Nephron (organoid): ENCODE data around the gene SRD5A1.

ENCODE experiments used
- H3K27ac Mint-ChIP-seq, 3 experiments: 2 replicates each; pipeline ENCODE4 v1.8.0; 2020; ENCODE audit warnings: mixed read lengths in 3 of 3, mild to moderate bottlenecking in 2 of 3, moderate library complexity in 1 of 3
- H3K27me3 Mint-ChIP-seq: 2 replicates; pipeline ENCODE4 v1.8.0; 2021; ENCODE audit warnings: low read depth, mild to moderate bottlenecking, moderate library complexity, mixed read lengths
- H3K36me3 Mint-ChIP-seq: 2 replicates; pipeline ENCODE4 v1.8.0; 2020; ENCODE audit warnings: low read depth, mixed read lengths
- H3K4me1 Mint-ChIP-seq: 2 replicates; pipeline ENCODE4 v1.8.0; 2020; ENCODE audit warnings: mixed read lengths
- H3K4me3 Mint-ChIP-seq, 3 experiments: 2 replicates each; pipeline ENCODE4 v1.8.0; 2020; ENCODE audit warnings: mild to moderate bottlenecking in 3 of 3, mixed read lengths in 3 of 3, moderate library complexity in 2 of 3
- H3K9me3 Mint-ChIP-seq: 2 replicates; pipeline ENCODE4 v1.8.0; 2020; ENCODE audit warnings: mixed read lengths
- TF ChIP-seq, protein P1 (sequence below), 3 experiments: fragments of 200-600 bp; sonication (generic); IDR thresholded peaks; one replicate each; pipeline ENCODE4 v1.5.0; 2021; ENCODE audit warnings: antibody characterized with exemption in 3 of 3; ENCODE audit not compliant: unreplicated experiment in 3 of 3

SRD5A1 gene

DNA sequence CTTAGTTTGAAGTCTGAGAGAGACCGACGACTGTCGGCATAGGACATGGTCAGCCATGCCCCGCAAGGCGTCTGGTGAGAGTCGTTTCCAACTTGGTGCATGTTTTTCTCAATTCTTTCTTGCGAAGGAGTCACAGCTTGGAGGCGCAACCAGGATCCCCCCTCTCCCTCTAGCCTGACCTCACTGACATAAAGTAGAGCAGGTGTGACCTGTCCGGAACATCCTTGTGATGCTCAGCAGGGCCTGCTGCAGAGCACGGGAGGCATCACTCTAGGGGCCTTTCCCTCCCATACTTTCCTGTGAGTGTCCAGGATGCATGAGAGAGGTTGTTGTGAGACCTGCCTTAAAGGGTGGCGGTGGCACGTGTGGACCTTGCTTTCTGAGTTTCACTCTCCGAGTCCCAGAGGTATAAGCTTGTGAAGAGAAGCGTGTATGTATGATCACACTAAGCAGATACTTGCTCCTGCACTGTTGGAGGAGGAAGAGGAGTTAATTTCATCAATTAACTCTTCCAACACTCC is 85.0 kb downstream of the SRD5A1 start:
- Mint-ChIP-seq H3K27me3 (no peaks in the 10 kb centered on the region), H3K9me3 (no peaks in the 10 kb centered on the region), H3K27ac (peak overlapping the region in 1 of 3 experiments; percentile 25), H3K36me3 (peaks cover 3% of the 10 kb centered on the region), H3K4me3 (peak overlapping the region; percentile 41 to 61 (median 55)), H3K4me1 (peaks cover 82% of the 10 kb centered on the region)
- TF ChIP-seq, protein P1, sequence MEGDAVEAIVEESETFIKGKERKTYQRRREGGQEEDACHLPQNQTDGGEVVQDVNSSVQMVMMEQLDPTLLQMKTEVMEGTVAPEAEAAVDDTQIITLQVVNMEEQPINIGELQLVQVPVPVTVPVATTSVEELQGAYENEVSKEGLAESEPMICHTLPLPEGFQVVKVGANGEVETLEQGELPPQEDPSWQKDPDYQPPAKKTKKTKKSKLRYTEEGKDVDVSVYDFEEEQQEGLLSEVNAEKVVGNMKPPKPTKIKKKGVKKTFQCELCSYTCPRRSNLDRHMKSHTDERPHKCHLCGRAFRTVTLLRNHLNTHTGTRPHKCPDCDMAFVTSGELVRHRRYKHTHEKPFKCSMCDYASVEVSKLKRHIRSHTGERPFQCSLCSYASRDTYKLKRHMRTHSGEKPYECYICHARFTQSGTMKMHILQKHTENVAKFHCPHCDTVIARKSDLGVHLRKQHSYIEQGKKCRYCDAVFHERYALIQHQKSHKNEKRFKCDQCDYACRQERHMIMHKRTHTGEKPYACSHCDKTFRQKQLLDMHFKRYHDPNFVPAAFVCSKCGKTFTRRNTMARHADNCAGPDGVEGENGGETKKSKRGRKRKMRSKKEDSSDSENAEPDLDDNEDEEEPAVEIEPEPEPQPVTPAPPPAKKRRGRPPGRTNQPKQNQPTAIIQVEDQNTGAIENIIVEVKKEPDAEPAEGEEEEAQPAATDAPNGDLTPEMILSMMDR (IDR thresholded peaks at IDR 0.05; ENCODE audit: unreplicated experiment in 3 of 3), result no peak

DNA sequence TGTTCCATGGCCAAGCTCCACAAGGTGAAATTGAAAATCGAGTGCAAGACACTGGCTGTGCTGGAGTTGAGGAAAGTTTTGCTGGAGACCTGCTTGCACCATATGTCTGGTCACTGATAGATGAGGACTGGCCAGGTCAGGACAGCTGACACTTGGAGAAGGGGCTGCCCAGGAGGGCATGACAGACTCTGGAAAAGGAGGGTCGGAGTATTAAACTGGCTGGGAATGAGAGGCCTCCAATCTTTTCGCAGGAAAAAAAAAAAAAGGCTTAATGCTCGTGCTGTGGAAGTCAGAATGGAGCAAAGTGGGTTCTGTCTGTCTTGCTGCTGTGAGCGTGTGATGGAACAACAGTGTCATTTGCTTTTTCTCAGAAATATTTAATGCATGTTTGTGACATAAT is 85.5 kb downstream of the SRD5A1 start:
- Mint-ChIP-seq H3K4me3 (peak overlapping the region in 2 of 3 experiments; percentile 55 to 61), H3K9me3 (no peaks in the 10 kb centered on the region), H3K36me3 (peaks cover 7% of the 10 kb centered on the region)

DNA sequence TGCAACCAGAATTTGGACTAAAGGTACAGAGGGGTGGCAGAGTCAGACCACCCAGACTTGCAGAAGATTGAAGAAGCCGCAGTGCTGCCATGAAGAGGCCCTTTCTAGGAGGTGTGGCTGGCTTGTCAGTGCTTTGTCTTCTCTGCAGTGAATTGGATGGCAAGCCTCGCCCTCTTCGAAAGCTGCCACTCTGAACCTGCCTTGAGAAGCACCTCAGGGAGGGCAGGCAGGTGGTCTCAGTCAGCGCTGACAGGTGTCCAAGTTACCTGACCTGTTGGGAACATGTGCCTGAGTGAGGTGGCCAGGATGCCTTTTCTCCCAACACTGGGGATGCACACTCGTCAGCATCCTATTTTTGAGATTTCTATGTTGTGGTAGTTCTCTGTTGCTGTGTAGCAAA is 86.2 kb downstream of the SRD5A1 start:
- peaks cover 14% of the 10 kb centered on the region for H3K36me3 Mint-ChIP-seq
- no peaks in the 10 kb centered on the region for H3K27me3 Mint-ChIP-seq
- TF ChIP-seq, protein P1 (IDR thresholded peaks at IDR 0.05; ENCODE audit: unreplicated experiment in 3 of 3), result no peak
- no peak overlapping the region for H3K4me3 Mint-ChIP-seq
- peaks cover 94% of the 10 kb centered on the region for H3K4me1 Mint-ChIP-seq
- no peaks in the 10 kb centered on the region for H3K9me3 Mint-ChIP-seq
- H3K27ac Mint-ChIP-seq, result no peak overlapping the region

More for the DNA sequence above, 85.5 kb downstream of the SRD5A1 start:
- no peaks in the 10 kb centered on the region for H3K27me3 Mint-ChIP-seq
- peaks cover 87% of the 10 kb centered on the region for H3K4me1 Mint-ChIP-seq
- peak overlapping the region in 1 of 3 experiments; percentile 25 for H3K27ac Mint-ChIP-seq
- TF ChIP-seq, protein P1 (IDR thresholded peaks at IDR 0.05; ENCODE audit: unreplicated experiment in 3 of 3), result no peak

DNA sequence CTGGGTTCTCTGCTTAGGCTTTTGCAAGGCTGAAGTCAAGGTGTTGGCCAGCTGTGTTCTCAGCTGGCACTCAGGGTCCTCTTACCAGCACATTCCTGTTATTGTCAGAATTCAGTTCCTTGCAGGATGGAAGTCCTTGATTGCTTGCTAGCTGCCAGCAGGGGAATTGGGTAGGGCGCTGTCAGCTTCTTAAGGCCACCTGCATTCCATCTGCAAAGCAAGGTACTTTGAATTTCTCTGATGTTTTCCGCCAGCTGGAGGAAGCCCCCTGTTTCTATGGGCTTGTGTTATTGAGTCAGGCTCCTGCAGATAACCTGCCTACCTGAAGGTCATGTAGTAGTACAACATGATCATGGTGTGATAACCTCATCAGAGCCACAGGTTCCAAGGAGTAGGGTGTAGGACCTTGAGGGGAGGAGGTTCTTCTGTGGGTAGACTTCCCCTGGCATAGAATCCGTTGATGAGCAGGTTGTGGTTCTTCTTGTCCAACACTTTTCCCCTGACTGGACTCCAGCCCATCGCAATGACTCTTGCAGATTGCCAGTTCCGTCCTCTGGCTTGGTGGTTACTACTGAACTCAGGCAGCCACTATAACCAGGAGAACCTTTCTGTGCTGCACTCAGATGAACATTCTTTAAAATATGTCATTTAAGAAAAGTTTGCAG is 86.8 kb downstream of the SRD5A1 start:
- peaks cover 94% of the 10 kb centered on the region for H3K4me1 Mint-ChIP-seq
- no peak overlapping the region for H3K27ac Mint-ChIP-seq
- H3K36me3 Mint-ChIP-seq, result peaks cover 15% of the 10 kb centered on the region
- H3K9me3 Mint-ChIP-seq, result no peaks in the 10 kb centered on the region
- no peaks in the 10 kb centered on the region for H3K27me3 Mint-ChIP-seq
- TF ChIP-seq, protein P1 (IDR thresholded peaks at IDR 0.05; ENCODE audit: unreplicated experiment in 3 of 3), result no peak
- no peak overlapping the region for H3K4me3 Mint-ChIP-seq

DNA sequence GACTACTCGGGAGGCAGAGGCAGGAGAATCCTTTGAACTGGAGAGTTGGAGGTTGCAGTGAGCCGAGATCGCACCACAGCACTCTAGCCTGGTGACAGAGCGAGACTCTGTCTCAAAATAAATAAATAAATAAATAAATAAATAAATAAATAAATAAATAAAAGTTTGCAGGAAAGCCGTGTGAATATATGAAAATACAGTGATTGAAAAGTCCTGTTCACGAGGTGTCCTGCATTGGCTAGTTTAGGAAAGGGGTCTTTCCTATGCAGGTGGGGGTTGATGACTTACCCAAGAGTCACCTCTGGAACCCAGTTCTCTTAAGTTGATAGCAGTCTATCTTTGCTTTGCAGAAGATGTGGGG is 87.3 kb downstream of the SRD5A1 start:
- H3K27ac Mint-ChIP-seq, result no peak overlapping the region
- TF ChIP-seq, protein P1 (IDR thresholded peaks at IDR 0.05; ENCODE audit: unreplicated experiment in 3 of 3), result no peak
- no peaks in the 10 kb centered on the region for H3K27me3 Mint-ChIP-seq
- H3K4me1 Mint-ChIP-seq, result peaks cover 91% of the 10 kb centered on the region
- peaks cover 15% of the 10 kb centered on the region for H3K36me3 Mint-ChIP-seq
- H3K4me3 Mint-ChIP-seq, result no peak overlapping the region
- H3K9me3 Mint-ChIP-seq, result no peaks in the 10 kb centered on the region

DNA sequence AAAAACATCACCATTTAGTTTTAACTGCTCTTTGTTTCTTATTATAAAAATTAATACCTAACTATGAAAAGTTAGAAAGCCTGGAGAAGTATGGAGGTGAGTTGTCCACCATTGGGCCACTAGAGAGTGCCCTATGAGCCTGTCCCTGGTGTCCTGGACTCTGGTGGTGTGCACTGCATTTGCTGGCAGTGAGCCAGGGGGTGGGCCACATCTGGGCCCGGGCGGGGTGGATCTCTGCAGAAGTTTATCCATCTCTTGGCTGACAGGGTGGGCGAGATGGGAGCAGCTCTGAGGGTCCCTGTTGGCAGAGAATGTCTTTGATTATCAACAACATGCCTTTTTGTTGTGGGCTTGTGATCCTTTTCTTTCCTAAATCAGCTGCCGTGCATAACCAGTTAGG is 88.2 kb downstream of the SRD5A1 start:
- Mint-ChIP-seq H3K27me3 (no peaks in the 10 kb centered on the region), H3K4me1 (peaks cover 87% of the 10 kb centered on the region), H3K9me3 (no peaks in the 10 kb centered on the region), H3K4me3 (peak overlapping the region in 1 of 3 experiments; percentile 3), H3K36me3 (peaks cover 18% of the 10 kb centered on the region), H3K27ac (peak overlapping the region; percentile 54 to 68 (median 59))
- TF ChIP-seq, protein P1 (IDR thresholded peaks at IDR 0.05; ENCODE audit: unreplicated experiment in 3 of 3), result no peak
